ENCODE measurements around the gene PXMP2. TPM values are rescaled to one million over a fixed set of nuclear protein-coding genes. Genes with fewer than 3 reads are reported as not detected.
"Not testable (repeated sequence)": the region's sequence is repeated elsewhere in the genome, so short reads cannot be mapped to it uniquely, and the experiment has no call there.

Gene PXMP2
- total RNA-seq, 1 experiment from 2014 or later = 59.0 TPM

GRCh38 chr12:132753670-132754069, 66.3 kb downstream of the PXMP2 start:
- not testable (repeated sequence) for DNase-seq (ENCODE audit: low read depth)

GRCh38 chr12:132754160-132754932, 67.0 kb downstream of the PXMP2 start:
- DNase-seq (ENCODE audit: low read depth) = no peak

Other genes with a start within 250 kb of the PXMP2 start
- gene FBRSL1, start 197.4 kb upstream of the PXMP2 start, total RNA-seq (2014; rRNA removed; shearing (Covaris generic)) = 1.2 and 2.3 TPM in 2 replicates
- not detected in 2 replicates for gene LRCOL1, start 77.0 kb upstream of the PXMP2 start, total RNA-seq (2014; rRNA removed; shearing (Covaris generic))
- gene P2RX2, start 68.8 kb upstream of the PXMP2 start, total RNA-seq (2014; rRNA removed; shearing (Covaris generic)) = not detected in 2 replicates
- gene POLE, start 245 bp upstream of the PXMP2 start, total RNA-seq (2014; rRNA removed; shearing (Covaris generic)) = 14.9 and 18.2 TPM in 2 replicates
- 24.3 and 27.5 TPM in 2 replicates for gene PGAM5, start 23.3 kb downstream of the PXMP2 start, total RNA-seq (2014; rRNA removed; shearing (Covaris generic))
- 42.9 and 45.8 TPM in 2 replicates for gene ANKLE2, start 74.2 kb downstream of the PXMP2 start, total RNA-seq (2014; rRNA removed; shearing (Covaris generic))
- 17.7 and 44.7 TPM in 2 replicates for gene GOLGA3, start 141.3 kb downstream of the PXMP2 start, total RNA-seq (2014; rRNA removed; shearing (Covaris generic))
- gene CHFR, start 200.0 kb downstream of the PXMP2 start, total RNA-seq (2014; rRNA removed; shearing (Covaris generic)) = 9.8 and 10.2 TPM in 2 replicates

Data from RPMI7951 (cell line).